GM19324 (cell line): ENCODE measurements around the gene TP53I13.

ENCODE experiments used
- ATAC-seq: cut with Tn5 transposase; IDR thresholded peaks from one replicate; pipeline ENCODE4 v1.9.1; 2021; ENCODE audit warnings: mild to moderate bottlenecking, moderate library complexity; ENCODE audit not compliant: unreplicated experiment, low FRiP score

Gene TP53I13

GRCh38 chr17:29578626-29579485 lies 10.4 kb downstream of the TP53I13 start:
- ATAC-seq = no peak

- peak; percentile 57 for ATAC-seq
These were observed 11.6 kb downstream of the TP53I13 start for GRCh38 chr17:29579866-29580771.

GRCh38 chr17:29581583-29582253 lies 13.2 kb downstream of the TP53I13 start:
- ATAC-seq = no peak

GRCh38 chr17:29582254-29582765 lies 13.8 kb downstream of the TP53I13 start:
- ATAC-seq = no peak

GRCh38 chr17:29582772-29583171 lies 14.3 kb downstream of the TP53I13 start:
- ATAC-seq = no peak

GRCh38 chr17:29583324-29584248 lies 15.1 kb downstream of the TP53I13 start:
- ATAC-seq = no peak

- no peak for ATAC-seq
These were observed 16.1 kb downstream of the TP53I13 start for GRCh38 chr17:29584452-29585079.

- no peak for ATAC-seq
These were observed 16.7 kb downstream of the TP53I13 start for GRCh38 chr17:29585080-29585751.

GRCh38 chr17:29586676-29587469 lies 18.4 kb downstream of the TP53I13 start:
- no peak for ATAC-seq

- no peak for ATAC-seq
These were observed 19.1 kb downstream of the TP53I13 start for GRCh38 chr17:29587591-29587990.

- no peak for ATAC-seq
These were observed 19.6 kb downstream of the TP53I13 start for GRCh38 chr17:29588017-29588561.

- ATAC-seq = peak; percentile 31
These were observed 20.3 kb downstream of the TP53I13 start for GRCh38 chr17:29588562-29589411.

- ATAC-seq = peak; percentile 82
These were observed 21.3 kb downstream of the TP53I13 start, which contains the start of gene GIT1 for GRCh38 chr17:29589524-29590410. Gene GIT1 (minus strand): TSS chr17:29589648. CDS start chr17:29589378, 270 bp downstream.

- ATAC-seq = no peak
These were observed 22.1 kb downstream of the TP53I13 start for GRCh38 chr17:29590411-29591145.
